Neural cell (in vitro differentiated cells): ENCODE results near the gene CLDN14.
"Not testable (repeated sequence)": the region's sequence is repeated elsewhere in the genome, so short reads cannot be mapped to it uniquely, and the experiment has no call there.

Source experiments
- EP300 ChIP-seq: fragments of 450-650 bp; conservative IDR thresholded peaks from 2 replicates; pipeline ENCODE4 v1.6.1; 2014; ENCODE audit warnings: antibody characterized with exemption, mild to moderate bottlenecking, moderate library complexity; ENCODE audit not compliant: poor library complexity, severe bottlenecking
- MXI1 ChIP-seq: fragments of 450-650 bp; conservative IDR thresholded peaks from 2 replicates; pipeline ENCODE4 v1.6.1; 2014; ENCODE audit warnings: antibody characterized with exemption, mild to moderate bottlenecking; ENCODE audit not compliant: poor library complexity, severe bottlenecking
- TF ChIP-seq, protein P1 (sequence below): fragments of 450-650 bp; IDR thresholded peaks from 2 replicates; pipeline ENCODE4 v1.5.1; 2014; ENCODE audit warnings: antibody characterized with exemption, mild to moderate bottlenecking, moderate library complexity; ENCODE audit not compliant: poor library complexity, severe bottlenecking

DNA sequence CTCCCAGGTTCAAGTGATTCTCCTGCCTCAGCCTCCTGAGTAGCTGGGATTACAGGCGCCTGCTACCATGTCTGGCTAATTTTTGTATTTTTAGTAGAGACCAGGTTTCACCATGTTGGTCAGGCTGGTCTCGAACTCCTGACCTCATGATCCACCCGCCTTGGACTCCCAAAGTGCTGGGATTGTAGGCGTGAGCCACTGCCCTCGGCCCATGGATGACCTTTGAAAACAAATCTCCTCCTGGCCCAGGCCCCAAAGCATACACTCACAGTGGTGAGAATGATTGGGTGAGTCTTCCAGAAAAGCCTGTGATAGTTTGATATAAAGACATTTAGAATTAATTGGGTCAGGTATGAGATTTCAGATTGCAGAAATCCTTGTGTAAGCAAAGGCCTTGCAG lies 3.4 kb downstream of the CLDN14 start:
- TF ChIP-seq, protein P1, sequence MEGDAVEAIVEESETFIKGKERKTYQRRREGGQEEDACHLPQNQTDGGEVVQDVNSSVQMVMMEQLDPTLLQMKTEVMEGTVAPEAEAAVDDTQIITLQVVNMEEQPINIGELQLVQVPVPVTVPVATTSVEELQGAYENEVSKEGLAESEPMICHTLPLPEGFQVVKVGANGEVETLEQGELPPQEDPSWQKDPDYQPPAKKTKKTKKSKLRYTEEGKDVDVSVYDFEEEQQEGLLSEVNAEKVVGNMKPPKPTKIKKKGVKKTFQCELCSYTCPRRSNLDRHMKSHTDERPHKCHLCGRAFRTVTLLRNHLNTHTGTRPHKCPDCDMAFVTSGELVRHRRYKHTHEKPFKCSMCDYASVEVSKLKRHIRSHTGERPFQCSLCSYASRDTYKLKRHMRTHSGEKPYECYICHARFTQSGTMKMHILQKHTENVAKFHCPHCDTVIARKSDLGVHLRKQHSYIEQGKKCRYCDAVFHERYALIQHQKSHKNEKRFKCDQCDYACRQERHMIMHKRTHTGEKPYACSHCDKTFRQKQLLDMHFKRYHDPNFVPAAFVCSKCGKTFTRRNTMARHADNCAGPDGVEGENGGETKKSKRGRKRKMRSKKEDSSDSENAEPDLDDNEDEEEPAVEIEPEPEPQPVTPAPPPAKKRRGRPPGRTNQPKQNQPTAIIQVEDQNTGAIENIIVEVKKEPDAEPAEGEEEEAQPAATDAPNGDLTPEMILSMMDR: not testable (repeated sequence)
- not testable (repeated sequence) for TF ChIP-seq EP300, MXI1
